BE2C (cell line): ENCODE measurements around the gene PCDHGB4.
"Not testable (repeated sequence)": the region's sequence is repeated elsewhere in the genome, so short reads cannot be mapped to it uniquely, and the experiment has no call there.

Experiments
- DNase-seq: peaks from one replicate; pipeline ENCODE4 v3.0.0-alpha.2; 2020
- H3K27me3 ChIP-seq: fragments of 250-450 bp; sonication (Bioruptor Pico); 2 replicates; pipeline ENCODE4 v1.5.1; 2020; ENCODE audit warnings: mild to moderate bottlenecking
- H3K36me3 ChIP-seq: fragments of 250-450 bp; sonication (Bioruptor Pico); 2 replicates; pipeline ENCODE4 v1.5.1; 2020; ENCODE audit warnings: mild to moderate bottlenecking
- H3K4me1 ChIP-seq: fragments of 250-450 bp; sonication (Bioruptor Pico); 2 replicates; pipeline ENCODE4 v1.5.1; 2020
- H3K4me3 ChIP-seq: 2 replicates; pipeline ENCODE4 v1.5.1; 2011; ENCODE audit warnings: low read depth, low read length
- H3K9me3 ChIP-seq: fragments of 250-450 bp; sonication (Bioruptor Pico); 2 replicates; pipeline ENCODE4 v1.5.1; 2020
- CTCF ChIP-seq: IDR thresholded peaks from 2 replicates; pipeline ENCODE4 v1.5.1; 2012; ENCODE audit warnings: mild to moderate bottlenecking, low read depth, low read length

PCDHGB4 gene

GRCh38 chr5:141345327-141345726 is 42.2 kb upstream of the PCDHGB4 start:
- Histone ChIP-seq H3K4me3 (no peak overlapping the region), H3K27me3 (no peaks in the 10 kb centered on the region), H3K9me3 (peaks cover 4% of the 10 kb centered on the region), H3K36me3 (peaks cover 3% of the 10 kb centered on the region; the same call in 1 of the 2 replicates), H3K4me1 (no peaks in the 10 kb centered on the region; the same call in 1 of the 2 replicates)
- no peak for DNase-seq
- TF ChIP-seq CTCF, result no peak

GRCh38 chr5:141346017-141346416 is 41.5 kb upstream of the PCDHGB4 start:
- H3K36me3 ChIP-seq, H3K4me1 ChIP-seq: not testable (repeated sequence)

GRCh38 chr5:141349917-141350619 is 37.4 kb upstream of the PCDHGB4 start, which contains the start of gene PCDHGB1:
Gene PCDHGB1, plus strand, starts transcription at chr5:141350099. Its CDS starts 162 bp downstream, at chr5:141350261.
- peak within 1 kb of the TSS; percentile 75 for H3K4me3 ChIP-seq
- peaks cover 17% of the 10 kb centered on the region for H3K36me3 ChIP-seq
- H3K9me3 ChIP-seq, result peaks cover 2% of the 10 kb centered on the region
- peak; percentile 82 for DNase-seq
- peak; percentile 73 for TF ChIP-seq CTCF
- H3K27me3 ChIP-seq, result no peaks in the 10 kb centered on the region
- no peaks in the 10 kb centered on the region for H3K4me1 ChIP-seq

More at GRCh38 chr5:141346017-141346416, 41.5 kb upstream of the PCDHGB4 start:
- not testable (repeated sequence) for H3K4me3 ChIP-seq, H3K27me3 ChIP-seq, H3K9me3 ChIP-seq, DNase-seq

GRCh38 chr5:141351591-141351990 is 35.9 kb upstream of the PCDHGB4 start:
- TF ChIP-seq CTCF, result no peak
- no peak for DNase-seq
- no peak overlapping the region for H3K4me3 ChIP-seq
- H3K9me3 ChIP-seq, result peaks cover 9% of the 10 kb centered on the region
- H3K36me3 ChIP-seq, result peaks cover 32% of the 10 kb centered on the region
- no peaks in the 10 kb centered on the region for H3K4me1 ChIP-seq
- no peaks in the 10 kb centered on the region for H3K27me3 ChIP-seq

- DNase-seq, result no peak
- Histone ChIP-seq H3K9me3 (peaks cover 15% of the 10 kb centered on the region), H3K27me3 (no peaks in the 10 kb centered on the region), H3K4me3 (no peak within 1 kb of the TSS), H3K36me3 (peaks cover 44% of the 10 kb centered on the region), H3K4me1 (no peaks in the 10 kb centered on the region)
- peak; percentile 50 for TF ChIP-seq CTCF
Observed at GRCh38 chr5:141354900-141355469, 32.5 kb upstream of the PCDHGB4 start, which contains the start of gene PCDHGA4. Gene PCDHGA4, plus strand, starts transcription at chr5:141355021. Its CDS starts 87 bp downstream, at chr5:141355108.

GRCh38 chr5:141355641-141356040 is 31.9 kb upstream of the PCDHGB4 start:
- no peak overlapping the region for H3K4me3 ChIP-seq
- peaks cover 15% of the 10 kb centered on the region for H3K9me3 ChIP-seq
- H3K4me1 ChIP-seq, result no peaks in the 10 kb centered on the region
- no peak for TF ChIP-seq CTCF
- no peak for DNase-seq
- H3K27me3 ChIP-seq, result no peaks in the 10 kb centered on the region
- peaks cover 50% of the 10 kb centered on the region for H3K36me3 ChIP-seq
